NOMO-1 (cell line): ENCODE measurements around the gene MTHFSD.

Experiments used
- DNase-seq, 2 experiments: peaks; one replicate each; lab custom pipeline; 2025; ENCODE audit not compliant: unreplicated experiment in 2 of 2; lab: John Stamatoyannopoulos, UW

MTHFSD gene

GRCh38 chr16:86584071-86584685, 29.1 kb upstream of the MTHFSD start:
- DNase-seq = no peak

GRCh38 chr16:86581458-86581857, 26.4 kb upstream of the MTHFSD start:
- no peak for DNase-seq

GRCh38 chr16:86580791-86581170, 25.7 kb upstream of the MTHFSD start:
- DNase-seq = no peak

GRCh38 chr16:86580063-86580790, 25.2 kb upstream of the MTHFSD start:
- no peak for DNase-seq

- no peak for DNase-seq
Observed at GRCh38 chr16:86579268-86580062, 24.4 kb upstream of the MTHFSD start.

GRCh38 chr16:86578611-86579267, 23.7 kb upstream of the MTHFSD start:
- no peak for DNase-seq

GRCh38 chr16:86578061-86578599, 23.1 kb upstream of the MTHFSD start, which contains the start of gene FOXL1:
Gene FOXL1 (plus strand): TSS chr16:86578549. CDS start chr16:86578724, 175 bp downstream.
- DNase-seq = no peak

- no peak for DNase-seq
Observed at GRCh38 chr16:86577314-86577971, 22.4 kb upstream of the MTHFSD start.

- DNase-seq = no peak
Observed at GRCh38 chr16:86576591-86577313, 21.7 kb upstream of the MTHFSD start.

- DNase-seq = peak in 1 of 2 experiments; percentile 9
Observed at GRCh38 chr16:86575754-86576557, 20.9 kb upstream of the MTHFSD start.

- no peak for DNase-seq
Observed at GRCh38 chr16:86575095-86575685, 20.2 kb upstream of the MTHFSD start.

GRCh38 chr16:86574646-86575045, 19.6 kb upstream of the MTHFSD start:
- no peak for DNase-seq

- no peak for DNase-seq
Observed at GRCh38 chr16:86573646-86574508, 18.8 kb upstream of the MTHFSD start.

GRCh38 chr16:86573215-86573614, 18.2 kb upstream of the MTHFSD start:
- no peak for DNase-seq

GRCh38 chr16:86572606-86573005, 17.6 kb upstream of the MTHFSD start:
- no peak for DNase-seq

- no peak for DNase-seq
Observed at GRCh38 chr16:86572041-86572521, 17.0 kb upstream of the MTHFSD start.

- DNase-seq = no peak
Observed at GRCh38 chr16:86571530-86571915, 16.5 kb upstream of the MTHFSD start.
